Activated CD8-positive, alpha-beta memory T cell treated with anti-CD3 and anti-CD28 coated beads for 4 hours (primary cell): ENCODE measurements around the gene MYMX.
"Not testable (repeated sequence)": the region's sequence is repeated elsewhere in the genome, so short reads cannot be mapped to it uniquely, and the experiment has no call there.

ENCODE experiments used
- DNase-seq, 2 donors: peaks; one replicate each; pipeline ENCODE4 v3.0.0-alpha.2; 2020; ENCODE audit warnings: low read depth in 2 of 2

The MYMX gene

GRCh38 chr6:44186635-44187025, 30.1 kb upstream of the MYMX start:
- DNase-seq = no peak

- no peak for DNase-seq
Observed at GRCh38 chr6:44188819-44189218, 27.9 kb upstream of the MYMX start.

DNA sequence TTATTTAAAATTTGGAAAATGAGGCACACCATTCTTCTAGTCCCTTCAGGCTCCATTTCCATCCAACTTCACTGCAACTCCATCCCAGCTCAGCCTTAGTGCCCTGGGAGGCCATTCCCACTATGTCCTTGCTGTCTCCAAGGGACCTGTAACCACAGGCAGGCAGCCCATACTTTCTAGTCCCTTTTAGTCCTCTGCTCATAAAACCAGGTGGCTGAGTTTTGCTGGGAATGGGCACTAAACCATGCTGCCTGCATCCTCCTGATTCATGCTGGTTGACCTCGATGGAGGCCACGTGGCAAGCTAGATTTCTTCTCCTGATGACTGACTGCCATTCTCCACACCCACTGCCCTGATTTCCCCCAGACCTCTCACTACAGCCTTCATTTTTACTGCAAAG, 27.5 kb upstream of the MYMX start:
- no peak for DNase-seq

DNA sequence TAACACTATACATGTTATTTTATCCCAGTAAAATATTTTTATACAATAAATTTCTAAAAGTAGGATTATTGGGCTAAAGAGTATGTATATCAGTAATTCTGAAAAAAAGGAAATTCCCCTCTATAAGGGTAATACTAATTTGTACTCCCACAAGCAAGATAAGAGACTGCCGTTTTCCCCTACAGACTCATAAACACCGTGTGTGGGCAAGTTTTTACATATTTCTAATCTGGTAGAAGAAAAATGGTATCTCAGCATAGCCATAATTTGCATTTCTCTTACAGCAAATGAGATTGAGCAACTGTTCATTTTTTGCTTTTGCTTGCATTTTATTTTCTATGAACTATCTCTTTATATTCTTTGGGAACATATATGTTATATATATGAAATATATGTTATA, 26.0 kb upstream of the MYMX start:
- DNase-seq = no peak

DNA sequence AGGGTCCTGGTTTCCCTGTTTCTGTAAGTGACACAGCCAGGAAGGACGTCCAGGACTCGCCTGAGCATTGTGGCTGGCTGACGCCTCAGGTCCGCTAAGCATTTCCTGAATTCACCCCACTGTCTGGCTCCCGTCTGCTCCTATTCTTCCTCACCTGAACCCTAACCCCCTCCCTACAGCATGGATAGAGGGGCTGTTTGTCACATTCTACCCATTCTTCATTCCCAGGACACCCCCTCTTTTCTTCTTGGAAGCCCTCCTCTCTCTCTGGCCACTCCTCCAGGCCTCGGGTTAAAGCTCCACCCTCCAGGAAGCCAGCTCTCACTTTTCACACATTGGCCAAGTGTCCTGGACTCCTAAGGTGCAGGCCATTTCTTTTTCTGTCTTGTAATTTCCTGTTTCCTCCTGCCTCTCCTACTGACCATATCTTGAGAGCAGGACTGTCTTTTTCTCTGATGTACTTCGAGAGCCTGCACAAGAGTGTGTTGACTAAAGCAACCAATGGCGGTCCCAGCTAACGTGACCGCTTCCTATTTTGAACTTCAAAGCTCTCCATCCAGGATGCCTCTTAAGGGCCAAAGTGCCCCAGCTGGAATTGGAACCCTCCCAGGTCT, 24.2 kb upstream of the MYMX start:
- no peak for DNase-seq

GRCh38 chr6:44193307-44193910, 23.3 kb upstream of the MYMX start:
- no peak for DNase-seq

DNA sequence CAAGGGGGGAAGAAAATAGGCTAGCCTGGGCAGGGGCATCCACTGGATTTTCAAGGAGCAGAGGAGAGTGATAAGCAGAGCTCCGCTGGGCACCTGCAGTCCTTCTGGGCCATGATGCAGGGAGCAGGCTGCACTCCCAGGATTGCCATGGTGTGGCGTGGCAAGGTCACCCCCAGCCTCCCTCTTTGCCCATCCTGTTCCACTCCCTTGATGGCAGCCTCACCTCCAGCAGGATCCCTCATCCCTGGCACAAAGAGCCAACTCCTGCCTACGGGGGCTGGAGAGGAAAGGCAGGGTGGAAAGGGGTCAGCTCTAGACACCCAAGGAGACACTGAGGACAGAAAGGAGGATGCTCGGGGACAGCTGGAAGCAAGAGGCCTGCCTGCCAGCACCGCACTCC, 22.4 kb upstream of the MYMX start:
- no peak for DNase-seq

GRCh38 chr6:44196351-44196750, 20.4 kb upstream of the MYMX start:
- DNase-seq = not testable (repeated sequence)

DNA sequence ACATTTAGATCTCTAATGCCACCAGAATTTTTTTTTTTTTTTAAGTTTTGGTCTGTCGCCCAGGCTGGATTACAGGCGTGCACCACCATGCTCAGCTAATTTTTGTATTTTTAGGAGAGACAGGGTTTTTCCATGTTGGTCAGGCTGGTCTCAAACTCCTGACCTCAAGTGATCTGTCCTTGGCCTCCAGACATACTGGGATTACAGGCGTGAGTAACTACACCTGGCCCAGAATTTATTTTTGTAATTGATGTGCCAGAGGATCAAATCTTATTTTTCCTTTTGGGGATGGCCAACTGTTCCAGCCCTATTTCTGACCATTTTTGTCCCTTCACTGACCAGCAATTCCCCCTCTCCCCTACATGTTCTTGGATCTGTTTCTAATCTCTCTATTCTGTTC, 18.0 kb upstream of the MYMX start:
- no peak for DNase-seq

- no peak for DNase-seq
Observed at GRCh38 chr6:44199883-44200282, 16.8 kb upstream of the MYMX start.

GRCh38 chr6:44201200-44201599, 15.5 kb upstream of the MYMX start:
- no peak for DNase-seq

DNA sequence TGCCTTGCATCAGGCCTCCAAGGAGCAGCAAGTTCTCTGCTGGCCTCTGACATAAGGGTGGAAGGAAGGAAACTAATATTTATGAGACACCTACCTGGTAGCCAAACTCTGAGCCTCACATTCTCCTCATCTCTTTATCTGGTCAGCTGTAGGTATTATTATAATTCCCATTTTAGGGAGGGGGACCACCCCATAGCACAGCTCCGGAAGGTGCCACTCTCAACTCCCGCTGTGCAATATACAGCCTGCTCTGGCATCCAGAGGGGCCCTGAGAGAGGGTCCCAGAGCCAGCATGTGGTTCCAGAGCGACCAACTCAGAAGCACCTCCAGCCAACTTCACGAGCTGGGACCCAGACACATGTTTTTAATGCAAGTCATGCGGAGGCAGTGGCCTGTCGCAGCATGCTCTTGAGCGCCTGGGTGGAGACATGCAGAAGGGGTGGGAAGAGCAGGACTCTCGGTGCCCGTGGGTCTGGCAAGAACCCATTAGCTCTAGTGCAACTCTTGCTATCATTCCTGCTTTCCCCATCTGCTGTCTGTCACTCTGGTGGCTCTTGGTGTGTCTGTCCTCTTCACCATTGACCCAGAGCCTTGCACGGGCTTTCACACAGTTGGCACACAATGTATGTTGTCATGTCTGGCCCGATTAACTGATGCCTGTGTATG, 15.0 kb upstream of the MYMX start:
- DNase-seq = no peak

GRCh38 chr6:44202332-44202971, 14.3 kb upstream of the MYMX start:
- DNase-seq = no peak

GRCh38 chr6:44202972-44203750, 13.6 kb upstream of the MYMX start:
- no peak for DNase-seq

DNA sequence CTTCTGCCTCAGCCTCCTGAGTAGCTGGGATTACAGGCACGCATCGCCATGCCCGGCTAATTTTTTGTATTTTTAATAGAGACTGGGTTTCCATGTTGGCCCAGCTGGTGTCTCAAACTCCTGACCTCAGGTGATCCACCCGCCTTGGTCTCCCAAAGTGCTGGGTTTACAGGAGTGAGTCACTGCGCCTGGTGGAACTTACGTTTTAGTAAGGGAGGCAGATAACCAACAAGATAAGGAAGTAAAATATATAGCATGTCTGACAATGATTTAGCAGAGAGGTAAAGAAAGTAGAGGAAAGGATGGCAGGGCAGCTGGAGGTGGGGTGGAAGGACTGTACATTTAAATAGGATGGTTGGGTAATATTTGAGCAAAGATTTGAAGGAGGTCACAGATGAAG, 12.8 kb upstream of the MYMX start:
- no peak for DNase-seq

DNA sequence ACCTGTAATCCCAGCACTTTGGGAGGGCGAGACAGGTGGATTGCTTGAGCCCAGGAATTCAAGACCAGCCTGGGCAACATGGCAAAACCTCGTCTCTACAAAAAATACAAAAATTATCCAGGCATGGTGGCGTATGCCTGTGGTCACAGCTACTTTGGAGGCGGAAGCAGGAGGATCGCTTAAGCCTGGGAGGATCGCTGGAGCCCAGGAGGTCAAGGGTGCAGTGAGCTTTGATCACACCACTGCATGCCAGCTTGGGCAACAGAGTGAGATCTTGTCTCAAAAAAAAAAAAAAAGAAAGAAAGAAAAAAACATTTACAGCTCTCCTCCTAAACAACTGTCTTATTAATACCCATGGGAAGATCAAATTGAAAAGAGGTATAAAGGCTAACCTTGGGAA, 8.8 kb upstream of the MYMX start:
- no peak for DNase-seq

- DNase-seq = no peak
Observed at GRCh38 chr6:44211284-44211683, 5.4 kb upstream of the MYMX start.

DNA sequence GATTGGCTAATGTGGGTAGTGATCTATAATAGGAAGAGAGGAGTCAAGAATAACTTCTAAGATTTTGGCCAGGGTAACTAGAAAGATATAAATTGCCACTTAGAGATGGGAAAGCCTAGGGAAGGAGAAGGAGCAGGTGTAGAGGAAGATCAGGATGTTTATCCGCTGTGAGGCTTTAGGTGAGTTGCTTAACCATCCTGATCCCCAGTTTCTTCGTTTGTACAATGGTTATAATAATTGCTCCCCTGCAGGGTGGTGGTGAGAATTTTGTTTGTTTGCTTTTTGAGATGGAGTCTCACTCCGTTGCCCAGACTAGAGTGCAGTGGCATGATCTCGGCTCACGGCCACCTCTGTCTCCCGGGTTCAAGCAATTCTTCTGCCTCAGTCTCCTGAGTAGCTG, 2.4 kb upstream of the MYMX start:
- DNase-seq = no peak

GRCh38 chr6:44217332-44218143, 812 bp downstream of the MYMX start:
- no peak for DNase-seq

- no peak for DNase-seq
Observed at GRCh38 chr6:44219053-44219814, 2.5 kb downstream of the MYMX start.
